HG02884 (cell line): Measurements from ENCODE around the gene GPR153.
A peak's percentile ranks its signal among the peaks of the same experiment; 100 is the strongest.

ENCODE experiments used
- ATAC-seq: cut with Tn5 transposase; IDR thresholded peaks from one replicate; pipeline ENCODE4 v1.9.1; 2021; ENCODE audit warnings: mild to moderate bottlenecking, moderate library complexity; ENCODE audit not compliant: unreplicated experiment

Gene GPR153

GRCh38 chr1:6206520-6206855 is 54.4 kb downstream of the GPR153 start:
- no peak for ATAC-seq

- peak; percentile 61 for ATAC-seq
Observed at GRCh38 chr1:6205849-6206519, 54.9 kb downstream of the GPR153 start, which contains the start of gene RNF207. Gene RNF207, plus strand, starts transcription at chr1:6206119. Its CDS starts 417 bp downstream, at chr1:6206536.

- ATAC-seq: no peak
Observed at GRCh38 chr1:6202256-6202655, 58.6 kb downstream of the GPR153 start.

- ATAC-seq: no peak
Observed at GRCh38 chr1:6200188-6200809, 60.6 kb downstream of the GPR153 start.

DNA sequence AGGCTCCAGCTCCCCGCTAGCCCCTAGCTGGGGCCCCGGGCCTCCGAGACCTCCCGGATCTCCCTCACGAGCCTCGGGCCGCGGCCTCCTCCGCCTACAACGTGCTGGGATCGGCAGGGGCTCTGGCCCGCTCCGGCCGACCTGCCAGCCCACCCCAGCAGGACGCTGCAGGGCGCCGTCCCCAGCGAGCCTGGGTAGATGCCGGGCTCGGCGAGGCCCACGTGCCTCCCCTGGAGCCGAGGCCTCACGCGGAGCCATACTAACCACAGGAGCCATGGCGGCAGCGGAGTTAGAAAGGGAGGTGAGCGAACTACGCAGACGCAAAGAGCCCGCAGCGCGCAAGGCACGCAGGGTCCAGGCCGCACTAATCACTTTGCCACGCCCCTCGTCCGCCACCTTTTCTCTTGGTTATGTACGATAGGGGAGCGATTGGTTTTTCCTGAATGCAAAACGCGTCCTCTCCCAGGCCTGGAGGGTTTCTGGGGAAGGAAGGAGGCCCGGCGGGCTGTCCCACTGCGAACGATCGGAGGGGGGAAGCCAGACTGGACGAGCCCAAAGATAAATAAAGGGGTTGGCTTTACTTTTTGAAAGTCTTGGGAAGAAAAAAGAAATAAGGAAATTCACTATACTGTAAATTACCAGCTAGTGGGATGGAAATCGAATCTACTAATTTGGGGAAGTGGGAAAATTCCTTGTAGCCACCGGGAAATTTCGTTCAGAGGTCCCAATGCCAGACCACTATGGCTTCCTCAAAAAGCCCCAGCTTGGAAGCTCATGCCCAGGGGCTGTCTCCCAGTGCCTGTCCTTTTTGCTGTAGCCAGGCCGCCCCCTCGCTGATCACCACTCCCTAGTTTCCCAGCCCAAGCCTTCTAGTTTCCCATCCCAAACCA is 61.4 kb downstream of the GPR153 start, which contains the start of gene RPL22:
Gene RPL22 (minus strand): TSS at position 298 of the 890 bp plus-strand sequence. CDS start 22 bp downstream, at position 276.
- ATAC-seq: peak; percentile 93

DNA sequence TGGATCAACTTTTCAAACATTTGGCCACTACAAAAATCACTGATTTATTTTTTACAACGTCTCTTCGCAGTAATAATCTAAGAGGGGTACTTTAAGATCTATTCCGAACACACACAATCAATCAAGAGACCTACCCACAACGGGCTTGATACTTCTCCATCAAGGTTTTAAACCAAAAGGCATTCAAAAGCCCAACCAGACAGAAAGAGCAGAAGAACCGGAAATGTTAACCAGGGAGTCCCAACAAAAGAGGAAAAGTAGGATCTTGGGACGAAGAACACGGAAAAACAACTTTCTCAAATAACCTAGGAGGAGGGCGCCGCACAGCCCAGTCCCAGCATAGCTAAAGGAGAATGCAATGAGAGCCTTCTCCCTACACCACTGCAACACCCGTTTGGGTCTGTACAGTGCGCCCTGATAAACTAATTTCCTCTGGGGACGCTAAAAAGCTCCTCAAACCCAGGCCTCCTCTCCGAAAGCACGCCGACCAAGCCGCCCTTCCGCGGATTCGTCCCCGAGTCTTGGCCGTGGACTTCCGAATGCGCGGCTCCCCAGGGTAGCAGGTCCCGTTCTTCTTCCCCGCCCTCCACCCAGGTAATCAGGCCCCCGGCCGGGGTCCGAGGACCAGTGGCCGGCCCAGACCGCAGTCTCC is 62.1 kb downstream of the GPR153 start:
- ATAC-seq: peak; percentile 22

GRCh38 chr1:6197746-6198427 is 63.0 kb downstream of the GPR153 start:
- no peak for ATAC-seq
